ENCODE results near the gene MX2.

DNA sequence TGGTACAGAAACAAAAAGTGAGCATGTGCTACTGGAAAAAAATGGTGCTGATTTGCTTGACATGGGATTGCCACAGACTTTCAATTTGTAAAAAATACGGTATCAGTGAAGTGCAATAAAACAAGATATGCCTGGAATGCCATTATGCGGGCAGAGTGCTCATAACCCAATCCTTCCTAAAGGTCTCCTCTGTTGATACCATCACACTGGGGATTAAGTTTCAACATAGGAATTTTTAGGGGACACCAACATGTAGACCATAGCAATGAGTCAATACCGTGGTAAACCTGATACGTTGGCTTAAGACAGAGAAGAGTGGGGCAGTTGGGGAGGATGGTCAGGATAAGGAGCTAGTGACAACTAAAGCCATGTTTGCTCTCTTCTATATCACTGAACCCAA lies 84.8 kb downstream of the MX2 start:
- TF ChIP-seq, protein P1, sequence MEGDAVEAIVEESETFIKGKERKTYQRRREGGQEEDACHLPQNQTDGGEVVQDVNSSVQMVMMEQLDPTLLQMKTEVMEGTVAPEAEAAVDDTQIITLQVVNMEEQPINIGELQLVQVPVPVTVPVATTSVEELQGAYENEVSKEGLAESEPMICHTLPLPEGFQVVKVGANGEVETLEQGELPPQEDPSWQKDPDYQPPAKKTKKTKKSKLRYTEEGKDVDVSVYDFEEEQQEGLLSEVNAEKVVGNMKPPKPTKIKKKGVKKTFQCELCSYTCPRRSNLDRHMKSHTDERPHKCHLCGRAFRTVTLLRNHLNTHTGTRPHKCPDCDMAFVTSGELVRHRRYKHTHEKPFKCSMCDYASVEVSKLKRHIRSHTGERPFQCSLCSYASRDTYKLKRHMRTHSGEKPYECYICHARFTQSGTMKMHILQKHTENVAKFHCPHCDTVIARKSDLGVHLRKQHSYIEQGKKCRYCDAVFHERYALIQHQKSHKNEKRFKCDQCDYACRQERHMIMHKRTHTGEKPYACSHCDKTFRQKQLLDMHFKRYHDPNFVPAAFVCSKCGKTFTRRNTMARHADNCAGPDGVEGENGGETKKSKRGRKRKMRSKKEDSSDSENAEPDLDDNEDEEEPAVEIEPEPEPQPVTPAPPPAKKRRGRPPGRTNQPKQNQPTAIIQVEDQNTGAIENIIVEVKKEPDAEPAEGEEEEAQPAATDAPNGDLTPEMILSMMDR (IDR thresholded peaks at IDR 0.05; ENCODE audit: low read depth, low read length), result no peak
- TF ChIP-seq, protein P2, sequence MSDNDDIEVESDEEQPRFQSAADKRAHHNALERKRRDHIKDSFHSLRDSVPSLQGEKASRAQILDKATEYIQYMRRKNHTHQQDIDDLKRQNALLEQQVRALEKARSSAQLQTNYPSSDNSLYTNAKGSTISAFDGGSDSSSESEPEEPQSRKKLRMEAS (IDR thresholded peaks at IDR 0.05; ENCODE audit: low read depth, low read length), result no peak
